ENCODE results near the gene FIP1L1. TPM values are rescaled to one million over a fixed set of nuclear protein-coding genes. Genes with fewer than 3 reads are reported as not detected.
"Not testable (repeated sequence)": the region's sequence is repeated elsewhere in the genome, so short reads cannot be mapped to it uniquely, and the experiment has no call there.

FIP1L1 gene
- total RNA-seq, 1 donor from 2014 or later, result 55.8 TPM

DNA sequence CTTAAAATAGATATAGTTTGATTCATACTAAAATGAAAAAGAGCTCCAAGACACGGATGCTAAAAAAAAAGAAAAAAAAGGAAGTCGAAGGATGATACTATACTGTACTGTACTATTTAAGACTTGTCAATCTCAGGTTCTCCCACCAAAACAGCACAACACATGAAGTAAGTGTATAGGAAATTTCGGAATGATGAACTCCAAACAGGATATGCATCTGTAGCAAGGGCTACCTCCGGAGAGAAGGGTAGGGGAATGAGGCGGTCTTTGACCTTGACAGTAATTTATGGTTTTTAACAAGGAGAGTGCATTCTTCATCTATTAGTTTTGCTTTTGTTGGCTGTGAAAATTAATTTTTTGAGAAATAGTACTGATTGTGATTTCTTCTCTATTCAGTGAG is 541 bp upstream of the FIP1L1 start:
- no peak for DNase-seq

DNA sequence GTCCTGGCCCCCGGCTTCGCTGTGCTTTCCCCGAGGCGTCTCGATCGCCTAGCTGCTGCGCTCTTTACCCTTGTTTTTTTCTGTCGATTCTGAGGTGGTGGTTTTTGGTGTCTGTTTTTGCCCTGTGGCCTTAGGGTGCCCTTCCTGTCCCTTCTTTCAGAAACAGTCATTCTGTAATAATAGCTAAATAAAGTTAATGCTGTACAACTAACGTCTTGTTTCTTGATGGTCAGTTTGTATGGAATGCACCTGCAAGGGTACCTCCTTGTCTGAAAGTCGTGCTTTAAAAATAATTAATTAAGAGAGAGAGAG is 686 bp downstream of the FIP1L1 start:
- no peak for DNase-seq

DNA sequence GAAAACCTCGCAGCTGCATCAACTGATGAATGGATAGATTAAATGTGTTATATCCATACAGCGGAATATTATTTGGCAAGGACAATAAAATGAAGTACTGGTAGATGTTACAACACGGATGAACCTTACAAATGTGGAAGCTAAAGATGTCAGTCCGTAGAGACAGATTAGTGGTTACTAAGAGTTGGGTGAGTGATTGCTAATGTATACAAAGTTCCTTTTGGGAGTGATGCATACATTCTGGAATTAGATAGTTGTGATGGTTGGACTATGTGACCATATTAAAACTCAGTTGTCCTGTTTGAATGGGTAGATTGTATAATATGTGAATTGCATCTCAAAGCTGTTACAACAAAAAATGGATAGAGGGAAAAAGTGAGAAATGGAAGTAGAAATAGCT is 2.8 kb downstream of the FIP1L1 start:
- no peak for DNase-seq

- not testable (repeated sequence) for DNase-seq
Observed at GRCh38 chr4:53409479-53409878, 32.0 kb downstream of the FIP1L1 start.

- DNase-seq, result no peak
Observed at GRCh38 chr4:53419208-53419607, 41.8 kb downstream of the FIP1L1 start.

DNA sequence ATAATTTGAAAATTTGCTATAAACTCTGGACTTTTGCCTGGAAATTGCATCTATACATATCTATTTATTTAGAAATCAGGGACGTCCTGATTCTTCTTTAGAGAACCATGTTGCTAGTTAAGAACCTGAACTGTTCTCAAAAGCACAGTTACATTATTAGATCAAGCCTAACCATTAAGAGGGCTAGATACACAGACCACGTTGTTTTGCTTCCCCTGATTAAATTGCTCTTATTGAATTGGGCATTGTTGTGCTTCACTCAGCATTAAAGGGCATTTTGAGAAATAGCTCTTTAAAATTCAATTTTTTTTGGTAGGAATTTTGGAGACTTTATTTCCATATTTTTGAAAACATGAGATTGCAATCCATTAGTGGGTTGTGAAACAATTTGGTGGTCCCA is 44.4 kb downstream of the FIP1L1 start:
- DNase-seq, result no peak

DNA sequence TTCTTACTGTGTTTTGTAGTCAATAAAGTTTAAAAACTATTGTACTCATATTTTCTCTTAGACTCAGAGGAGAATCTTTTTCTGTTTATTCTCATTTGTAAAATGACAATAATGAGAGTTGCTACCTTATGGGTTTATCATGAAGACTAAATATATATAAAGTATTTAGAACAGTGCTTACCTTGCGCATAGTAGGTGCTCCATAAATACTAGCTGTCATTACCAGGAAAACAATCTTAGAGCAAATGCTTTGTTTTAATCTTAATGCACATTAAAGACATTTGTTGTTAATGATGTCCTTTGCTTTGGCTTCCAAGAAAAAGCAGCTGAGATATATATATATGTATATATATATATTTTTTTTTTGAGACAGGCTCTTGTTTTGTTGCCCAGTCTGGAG is 44.9 kb downstream of the FIP1L1 start:
- no peak for DNase-seq

DNA sequence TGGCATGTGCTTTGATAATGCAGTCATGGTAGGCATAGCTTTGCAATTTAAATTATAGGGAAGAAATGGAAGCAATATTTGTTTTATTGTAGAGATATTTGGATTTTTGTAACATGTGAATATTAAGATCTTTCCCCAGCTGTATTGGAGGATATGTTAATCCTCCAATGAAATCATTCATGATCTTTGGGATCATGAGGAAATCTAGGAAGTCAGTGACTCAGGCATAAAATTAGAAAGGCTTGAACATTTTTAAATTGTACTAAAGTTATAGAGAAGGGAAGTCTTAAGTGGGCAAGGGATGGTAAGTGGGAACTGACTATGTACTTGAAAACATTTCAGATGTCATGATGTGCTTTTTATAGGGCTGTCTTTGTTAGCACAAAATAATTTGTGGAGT is 46.8 kb downstream of the FIP1L1 start:
- DNase-seq, result no peak

GRCh38 chr4:53427366-53427765 is 49.9 kb downstream of the FIP1L1 start:
- no peak for DNase-seq

GRCh38 chr4:53431052-53431451 is 53.6 kb downstream of the FIP1L1 start:
- DNase-seq, result no peak

DNA sequence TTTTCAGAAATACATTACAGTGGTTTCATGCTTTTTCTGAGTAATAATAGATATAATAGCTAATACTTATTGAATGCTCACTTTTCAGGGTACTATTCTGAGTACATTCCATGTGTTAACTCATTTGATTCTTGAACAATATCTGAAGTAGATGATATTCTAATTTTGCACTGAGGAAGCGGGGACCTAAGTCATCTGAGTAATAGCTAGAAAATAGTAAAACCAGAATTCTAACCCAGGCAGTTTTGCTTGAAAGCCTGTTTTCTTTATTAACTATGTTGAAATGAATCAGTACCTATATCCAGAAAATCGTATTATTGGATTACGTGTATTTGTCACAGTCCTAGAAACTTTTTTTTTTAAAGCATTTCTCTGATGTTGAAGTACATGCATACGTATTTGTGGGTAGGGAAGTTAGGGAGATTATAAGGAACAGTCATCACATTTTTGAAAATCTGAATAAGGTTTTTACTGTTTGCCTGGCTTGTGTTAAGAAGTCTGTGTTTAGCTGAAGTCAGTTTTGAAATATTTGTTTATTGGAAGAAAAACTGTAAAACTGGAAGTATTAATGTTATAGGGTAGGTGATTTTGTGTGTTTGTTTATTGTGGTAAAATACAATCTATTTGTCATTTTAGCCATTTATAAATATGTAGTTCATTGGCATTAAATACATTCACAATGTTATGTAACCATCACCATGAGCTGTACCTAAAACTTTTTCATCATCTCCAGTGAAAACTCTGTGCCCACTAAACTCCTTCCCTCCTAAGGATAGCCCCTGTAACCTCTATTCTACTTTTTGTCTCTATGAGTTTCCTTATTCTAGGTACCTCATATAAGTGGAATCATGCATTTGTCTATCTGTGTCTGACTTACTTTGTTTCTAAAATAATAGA is 55.3 kb downstream of the FIP1L1 start:
- no peak for DNase-seq

DNA sequence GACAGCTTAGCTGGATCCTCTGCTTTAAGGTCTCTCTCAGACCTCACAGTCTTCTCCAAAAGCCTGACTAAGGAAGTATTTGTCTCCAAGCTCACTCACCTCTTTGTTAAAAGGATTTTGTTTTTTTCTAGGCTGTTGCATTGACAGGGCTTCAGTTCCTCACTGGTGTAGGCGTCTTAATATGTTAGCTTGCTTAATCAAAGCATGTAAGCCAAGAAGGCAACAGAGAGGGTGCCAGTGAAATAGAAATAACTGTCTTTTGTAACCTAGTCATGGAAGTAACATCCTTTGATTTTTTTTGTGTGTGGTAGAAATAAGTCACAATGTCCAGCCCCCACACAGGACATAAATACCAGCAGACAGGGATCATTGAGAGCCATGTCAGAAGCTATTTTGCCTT is 58.8 kb downstream of the FIP1L1 start:
- DNase-seq, result no peak

GRCh38 chr4:53441564-53441963 is 64.1 kb downstream of the FIP1L1 start:
- DNase-seq, result no peak

GRCh38 chr4:53444954-53445353 is 67.5 kb downstream of the FIP1L1 start:
- DNase-seq, result no peak

GRCh38 chr4:53450773-53451172 is 73.3 kb downstream of the FIP1L1 start:
- no peak for DNase-seq

- no peak for DNase-seq
Observed at GRCh38 chr4:53453385-53453784, 75.9 kb downstream of the FIP1L1 start.

DNA sequence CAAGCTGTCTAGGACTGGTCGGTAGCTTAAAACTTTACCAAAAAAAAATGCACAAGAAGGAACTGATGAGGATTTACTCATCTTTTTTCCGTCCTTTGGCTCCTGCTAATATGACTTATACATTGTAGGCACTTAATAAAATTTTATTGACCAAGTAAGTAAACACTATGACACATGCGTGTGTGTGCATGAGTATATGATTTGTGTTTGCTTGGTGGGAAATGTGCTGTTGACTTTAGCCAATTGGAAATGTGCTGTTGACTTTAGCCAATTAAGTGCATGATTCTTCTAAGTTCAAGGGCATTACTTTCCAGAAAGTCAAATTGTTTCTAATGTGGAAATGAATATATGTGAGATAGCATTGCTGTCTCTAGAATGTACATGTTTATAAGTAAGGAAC is 78.3 kb downstream of the FIP1L1 start:
- no peak for DNase-seq

DNA sequence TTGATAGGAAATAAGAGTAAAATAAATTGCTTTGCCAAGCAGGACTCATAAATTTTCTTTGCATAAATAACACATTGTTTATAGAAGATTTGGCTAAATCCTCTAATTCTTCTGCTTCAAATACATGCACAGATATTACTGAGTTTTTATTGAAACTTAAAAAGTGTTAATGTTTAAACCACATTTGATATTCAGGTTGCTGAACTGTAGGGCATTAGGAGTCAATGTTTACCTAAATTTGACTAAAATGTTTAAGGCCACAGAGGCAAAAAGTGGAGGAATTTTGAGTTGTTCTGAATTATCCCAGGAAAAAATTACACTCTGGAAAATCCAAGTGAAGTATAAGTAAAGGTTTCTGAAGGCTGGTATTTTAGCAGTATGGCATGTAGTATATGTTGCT is 78.7 kb downstream of the FIP1L1 start:
- no peak for DNase-seq

- DNase-seq, result no peak
Observed at GRCh38 chr4:53459548-53459947, 82.1 kb downstream of the FIP1L1 start.

GRCh38 chr4:53461244-53461643 is 83.8 kb downstream of the FIP1L1 start:
- no peak for DNase-seq

DNA sequence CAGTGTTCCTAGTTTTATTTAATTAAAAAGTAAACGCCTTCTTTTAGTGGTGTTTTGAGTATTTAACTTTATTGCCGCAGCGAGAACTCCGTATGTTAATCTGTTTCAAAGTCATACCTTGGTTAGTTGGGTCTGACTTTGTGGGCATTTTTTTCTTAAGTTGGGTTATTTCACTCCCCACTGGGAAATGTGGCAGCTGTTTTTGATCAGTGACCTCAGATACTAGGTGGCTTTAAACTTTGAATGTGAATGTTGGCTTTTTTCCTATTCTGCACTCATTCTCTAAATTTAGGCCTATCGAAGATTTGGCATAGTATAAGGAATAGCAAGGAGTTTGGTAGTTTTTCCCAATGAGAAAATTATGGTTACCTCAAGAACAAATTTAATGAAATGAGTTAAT is 85.9 kb downstream of the FIP1L1 start:
- DNase-seq, result no peak

DNA sequence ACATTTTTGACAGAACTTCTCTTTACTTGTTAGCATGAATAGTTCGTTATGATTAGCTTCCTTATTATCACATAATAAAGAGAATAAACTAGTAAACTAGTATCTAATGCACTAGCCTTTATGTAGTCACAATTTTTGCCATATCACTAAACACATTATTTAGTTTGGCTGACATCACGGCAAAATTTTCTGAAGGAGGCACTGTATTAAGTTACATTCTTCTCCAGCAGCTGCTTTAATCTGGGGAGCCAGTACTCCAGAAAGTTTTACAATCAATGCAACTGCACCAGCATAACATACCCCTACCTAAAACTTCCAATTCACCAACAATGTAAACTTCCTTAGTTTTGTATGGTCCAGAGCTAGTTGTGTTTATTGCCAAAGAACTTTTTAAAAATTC is 87.8 kb downstream of the FIP1L1 start:
- DNase-seq, result no peak

DNA sequence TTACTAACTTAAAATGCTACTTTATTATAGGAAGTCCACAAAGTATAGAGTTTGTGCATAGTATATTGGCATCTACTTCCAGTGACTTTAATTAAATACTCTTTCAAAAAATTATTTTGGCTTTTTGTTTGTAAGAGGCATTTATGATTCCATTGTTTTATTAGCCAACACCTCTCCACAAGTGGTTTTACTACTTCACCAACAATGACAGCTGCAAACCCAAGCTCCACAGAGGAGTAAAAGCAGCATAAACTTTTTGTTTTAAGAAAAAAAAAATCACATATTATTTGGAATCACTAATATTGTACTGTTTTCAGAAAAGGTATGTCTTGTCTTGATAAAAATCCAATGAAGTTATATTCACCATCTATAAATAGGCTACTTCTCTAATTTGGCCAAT is 88.5 kb downstream of the FIP1L1 start:
- DNase-seq, result no peak

GRCh38 chr4:53466576-53466975 is 89.1 kb downstream of the FIP1L1 start:
- not testable (repeated sequence) for DNase-seq

Data from skin of body (tissue), 2 donors.